SK-N-MC (cell line): Measurements from ENCODE around the gene RIPK3.
"Not testable (repeated sequence)": the region's sequence is repeated elsewhere in the genome, so short reads cannot be mapped to it uniquely, and the experiment has no call there.

Experiments
- DNase-seq: peaks from one replicate; pipeline ENCODE4 v3.0.0-alpha.2; 2011; ENCODE audit warnings: low read depth, low spot score
- H3K27ac ChIP-seq: fragments of 200-600 bp; sonication (generic); 2 replicates; pipeline ENCODE4 v1.5.1; 2016; ENCODE audit warnings: mixed run types
- H3K36me3 ChIP-seq: fragments of 200-600 bp; sonication (generic); 2 replicates; pipeline ENCODE4 v1.6.1; 2017; ENCODE audit warnings: antibody characterized with exemption, low read length, mixed read lengths; ENCODE audit not compliant: insufficient read depth
- H3K4me3 ChIP-seq: fragments of 200-600 bp; sonication (generic); 2 replicates; pipeline ENCODE4 v1.5.1; 2016
- H3K9ac ChIP-seq: fragments of 200-600 bp; sonication (generic); 2 replicates; pipeline ENCODE4 v1.8.0; 2017; ENCODE audit warnings: mixed run types, mixed read lengths; ENCODE audit not compliant: insufficient read length
- H3K9me3 ChIP-seq: fragments of 200-600 bp; sonication (generic); 2 replicates; pipeline ENCODE4 v1.6.1; 2017; ENCODE audit warnings: low read depth, mild to moderate bottlenecking, antibody characterized with exemption, low read length, moderate library complexity, mixed read lengths
- EZH2 ChIP-seq: fragments of 200-600 bp; sonication (generic); IDR thresholded peaks from one replicate; pipeline ENCODE4 v1.6.1; 2017; ENCODE audit warnings: antibody characterized with exemption
- FOXP2 ChIP-seq: optimal IDR thresholded peaks from 2 replicates; pipeline ENCODE3; 2011; ENCODE audit warnings: mild to moderate bottlenecking, moderate library complexity; ENCODE audit not compliant: insufficient read depth; ENCODE audit errors: extremely low read length, control extremely low read depth
- POLR2AphosphoS5 ChIP-seq: IDR thresholded peaks from 2 replicates; pipeline ENCODE4 v1.6.1; 2012; ENCODE audit warnings: mild to moderate bottlenecking, low read depth, low read length, borderline replicate concordance

The RIPK3 gene

DNA sequence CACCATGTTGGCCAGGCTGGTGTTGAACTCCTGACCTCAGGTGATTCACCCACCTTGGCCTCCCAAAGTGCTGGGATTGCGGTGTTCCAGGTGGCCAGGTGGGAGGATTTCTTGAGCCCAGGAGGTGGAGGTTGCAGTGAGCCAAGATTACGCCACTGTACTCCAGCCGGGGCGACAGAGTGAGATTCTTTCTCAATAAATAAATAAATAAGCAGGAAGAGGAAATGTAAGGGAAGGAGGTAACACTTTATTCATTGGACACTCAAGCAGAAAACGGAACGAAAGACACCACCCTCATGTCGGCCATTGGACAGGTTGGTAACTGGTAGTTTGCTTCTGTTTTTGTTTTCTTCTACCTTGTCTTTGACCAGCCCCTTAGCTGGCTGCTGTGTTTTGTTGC lies 15.2 kb upstream of the RIPK3 start:
- Histone ChIP-seq H3K4me3 (no peak overlapping the region), H3K27ac (no peak overlapping the region), H3K36me3 (no peaks in the 10 kb centered on the region), H3K9me3 (no peaks in the 10 kb centered on the region), H3K9ac (no peak overlapping the region)
- TF ChIP-seq POLR2AphosphoS5, result no peak
- TF ChIP-seq EZH2, result no peak
- no peak for TF ChIP-seq FOXP2
- no peak for DNase-seq

DNA sequence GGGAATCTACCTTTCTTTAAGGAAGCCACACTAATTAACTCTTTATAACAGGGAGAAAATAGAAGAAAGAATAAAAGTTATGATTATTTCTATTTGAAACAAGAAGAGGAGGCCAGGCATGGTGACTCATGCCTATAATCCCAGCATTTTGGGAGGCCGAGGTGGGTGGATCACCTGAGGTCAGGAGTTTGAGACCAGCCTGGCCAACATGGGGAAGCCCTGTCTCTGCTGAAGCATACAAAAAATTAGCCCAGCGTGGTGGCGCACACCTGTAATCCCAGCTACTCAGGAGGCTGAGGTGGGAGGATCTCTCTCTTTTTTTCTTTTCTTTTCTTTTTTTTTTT lies 14.7 kb upstream of the RIPK3 start:
- not testable (repeated sequence) for H3K4me3 ChIP-seq, H3K9me3 ChIP-seq, H3K36me3 ChIP-seq, DNase-seq
- Histone ChIP-seq H3K27ac (peak overlapping the region; percentile 84), H3K9ac (peak overlapping the region; percentile 55)

DNA sequence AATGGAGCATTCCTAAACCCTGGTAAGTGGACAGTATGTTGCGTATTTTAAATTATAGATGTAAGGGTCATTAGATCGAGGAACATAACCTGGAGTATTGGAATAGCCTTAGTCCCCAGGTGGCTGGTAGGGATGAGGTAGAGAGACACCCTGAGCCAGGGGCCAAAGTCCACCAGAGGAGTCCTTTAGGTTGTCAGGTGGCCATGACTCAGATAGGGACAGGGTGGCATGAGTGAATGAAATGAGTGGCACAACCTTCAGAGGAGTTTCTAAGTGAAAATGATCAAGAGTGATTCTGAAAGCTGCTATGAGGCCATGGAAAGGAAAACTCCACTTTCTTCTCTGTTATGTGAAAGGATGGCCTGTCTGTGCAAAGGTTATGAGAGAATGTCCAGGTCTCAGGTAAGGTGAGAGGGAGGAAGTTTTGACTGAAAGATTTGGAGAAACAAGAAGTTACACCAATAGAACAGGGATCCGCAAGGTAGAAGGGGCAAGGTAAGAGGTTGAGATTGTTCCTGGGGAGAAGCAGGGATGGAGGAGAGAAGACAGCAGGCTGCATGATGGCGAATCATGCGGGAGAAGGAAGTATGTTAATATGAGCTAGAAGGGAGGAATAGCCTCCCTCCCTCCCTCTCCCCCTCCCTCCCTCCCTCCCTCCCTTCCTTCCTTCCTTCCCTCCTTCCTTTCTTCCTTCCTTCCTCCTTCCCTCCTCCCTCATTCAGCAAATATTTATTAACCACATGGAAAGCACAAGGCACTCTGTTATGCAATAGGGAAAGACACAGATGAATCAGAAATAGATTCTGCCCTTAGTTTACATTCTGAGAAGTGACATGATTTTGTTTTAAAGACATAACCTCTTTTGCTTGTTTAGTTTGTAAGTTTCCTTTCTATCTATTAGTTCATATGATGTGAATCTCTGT lies 14.0 kb upstream of the RIPK3 start:
- peak; percentile 30 for DNase-seq
- TF ChIP-seq POLR2AphosphoS5 (no peak), EZH2 (no peak), FOXP2 (no peak)
- Histone ChIP-seq H3K27ac (peak overlapping the region; percentile 84), H3K9ac (peak overlapping the region; percentile 55), H3K9me3 (no peaks in the 10 kb centered on the region), H3K36me3 (no peaks in the 10 kb centered on the region), H3K4me3 (no peak overlapping the region)

DNA sequence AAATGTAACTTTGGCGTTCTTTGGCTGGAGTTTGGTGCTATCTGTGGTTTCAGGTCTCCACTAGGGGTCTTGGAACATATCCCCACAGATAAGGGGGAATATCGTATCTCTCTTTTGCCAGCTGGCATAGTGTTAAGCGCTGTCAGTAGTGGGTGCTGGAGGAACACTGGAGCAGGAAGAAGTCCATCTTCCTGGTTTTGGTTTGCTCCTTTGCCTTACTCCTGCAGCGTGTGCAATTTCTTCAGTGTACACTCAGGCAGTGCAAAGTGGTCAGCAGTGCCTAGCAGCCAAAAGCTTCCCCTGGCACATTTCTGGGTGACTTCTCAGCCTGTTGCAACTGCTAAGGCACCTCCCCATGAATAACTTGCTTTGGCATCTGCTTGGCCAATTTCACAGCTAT lies 11.7 kb upstream of the RIPK3 start:
- Histone ChIP-seq H3K36me3 (no peaks in the 10 kb centered on the region), H3K27ac (no peak overlapping the region), H3K9me3 (no peaks in the 10 kb centered on the region), H3K9ac (no peak overlapping the region), H3K4me3 (no peak overlapping the region)
- DNase-seq, result no peak
- no peak for TF ChIP-seq POLR2AphosphoS5
- TF ChIP-seq FOXP2, result no peak
- TF ChIP-seq EZH2, result no peak

DNA sequence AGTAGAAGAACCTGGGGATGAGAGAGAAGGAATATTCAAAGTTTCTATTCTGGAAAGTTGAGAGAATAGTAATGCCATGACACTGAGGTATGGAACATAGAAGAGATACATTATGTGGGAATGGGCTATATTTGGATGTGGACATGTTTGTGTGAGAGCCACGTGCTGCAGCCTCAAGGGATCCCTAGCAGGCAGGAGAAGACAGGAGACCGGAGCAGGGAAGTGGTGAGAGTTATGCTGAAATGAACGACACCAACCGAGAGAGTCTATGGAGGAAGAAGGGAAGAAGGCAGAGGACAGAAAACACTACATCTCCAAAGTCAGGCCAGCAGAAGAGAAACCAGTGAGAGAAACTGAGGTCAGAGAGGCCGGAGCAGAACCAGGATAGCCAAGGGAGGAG lies 10.0 kb upstream of the RIPK3 start:
- no peak for DNase-seq
- no peaks in the 10 kb centered on the region for H3K36me3 ChIP-seq
- no peak for TF ChIP-seq POLR2AphosphoS5
- H3K4me3 ChIP-seq, result no peak overlapping the region
- no peaks in the 10 kb centered on the region for H3K9me3 ChIP-seq
- H3K9ac ChIP-seq, result no peak overlapping the region
- no peak overlapping the region for H3K27ac ChIP-seq

DNA sequence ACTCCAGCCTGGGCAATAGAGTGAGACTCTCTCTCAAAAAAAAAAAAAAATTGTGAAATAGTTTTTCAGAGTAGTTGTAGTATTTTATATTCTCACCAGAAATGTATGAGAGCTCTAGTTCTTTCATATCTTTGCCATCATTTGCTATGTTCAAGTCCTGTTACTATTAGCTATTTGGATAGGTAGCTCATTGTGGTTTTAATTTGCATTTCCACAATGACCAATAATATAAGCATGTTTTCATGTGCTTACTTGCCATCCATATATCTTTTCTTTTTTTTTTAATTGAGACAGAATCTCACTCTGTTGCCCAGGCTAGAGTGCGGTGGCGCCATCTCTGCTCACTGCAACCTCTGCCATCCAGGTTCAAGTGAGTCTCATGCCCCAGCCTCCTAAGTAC lies 8.4 kb upstream of the RIPK3 start:
- DNase-seq, result no peak
- Histone ChIP-seq H3K36me3 (no peaks in the 10 kb centered on the region), H3K9ac (no peak overlapping the region), H3K4me3 (no peak overlapping the region), H3K27ac (no peak overlapping the region), H3K9me3 (no peaks in the 10 kb centered on the region)
- TF ChIP-seq EZH2 (no peak), FOXP2 (no peak), POLR2AphosphoS5 (no peak)

DNA sequence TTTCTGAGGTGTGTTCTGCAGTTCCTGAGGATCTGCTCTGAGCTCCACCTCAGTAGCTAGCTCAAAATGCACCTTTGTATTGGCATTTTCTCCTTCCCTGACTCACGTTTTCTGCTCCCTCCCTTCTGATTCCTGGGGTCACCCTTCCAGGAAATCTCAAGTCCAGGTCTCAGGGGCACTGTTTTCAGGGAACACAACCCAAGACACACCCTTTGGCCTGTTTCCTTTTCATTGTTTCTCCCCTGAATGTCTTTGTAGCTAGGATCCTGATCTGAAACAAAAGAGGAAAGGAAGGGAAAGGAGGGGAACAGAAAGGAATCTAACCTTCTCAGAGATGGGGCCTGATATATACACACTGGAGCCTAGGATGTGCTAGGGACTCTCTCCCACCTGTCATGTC lies 7.3 kb upstream of the RIPK3 start:
- H3K27ac ChIP-seq, result no peak overlapping the region
- TF ChIP-seq EZH2, result no peak
- no peak for TF ChIP-seq FOXP2
- no peak for TF ChIP-seq POLR2AphosphoS5
- no peak for DNase-seq
- H3K4me3 ChIP-seq, result no peak overlapping the region
- no peak overlapping the region for H3K9ac ChIP-seq
- H3K36me3 ChIP-seq, result no peaks in the 10 kb centered on the region
- H3K9me3 ChIP-seq, result no peaks in the 10 kb centered on the region

DNA sequence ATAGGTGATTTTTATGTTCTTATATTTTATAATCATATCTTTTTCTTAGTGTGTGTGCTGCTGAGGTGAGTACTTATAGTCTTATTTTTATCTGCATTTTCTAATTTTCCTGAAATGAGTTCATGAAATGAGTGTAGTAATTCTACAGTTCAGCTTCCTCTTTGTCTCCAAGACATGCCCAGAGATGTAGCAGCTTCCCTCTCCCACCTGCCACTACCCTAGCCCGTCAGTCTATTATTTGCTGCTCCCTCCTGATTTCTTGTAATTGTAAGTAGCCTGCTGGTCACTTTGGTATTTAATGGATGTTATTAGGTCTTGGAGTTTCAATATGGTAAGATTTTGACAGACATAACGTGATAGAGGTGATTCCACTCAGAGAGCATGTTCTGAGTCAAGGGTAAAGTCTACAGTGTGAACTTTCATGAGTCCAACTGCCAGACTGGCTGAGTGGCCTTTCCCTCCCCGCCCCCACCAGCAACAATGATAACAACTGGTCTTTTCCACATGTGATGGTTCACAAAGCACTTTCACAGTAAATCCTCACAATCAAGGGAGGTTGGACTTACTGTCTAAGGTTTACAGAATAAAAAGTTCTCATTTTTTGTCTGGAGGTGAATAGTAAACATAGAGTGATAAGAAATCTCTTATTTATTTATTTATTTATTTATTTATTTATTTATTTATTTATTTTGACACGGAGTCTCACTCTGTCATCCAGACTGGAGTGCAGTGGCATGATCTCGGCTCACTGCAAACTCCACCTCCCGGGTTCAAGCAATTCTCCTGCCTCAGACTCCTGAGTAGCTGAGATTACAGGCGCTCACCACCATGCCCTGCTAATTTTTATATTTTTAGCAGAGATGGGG lies 4.2 kb upstream of the RIPK3 start:
- H3K4me3 ChIP-seq, result no peak overlapping the region
- no peak overlapping the region for H3K9ac ChIP-seq
- no peak for DNase-seq
- no peak overlapping the region for H3K27ac ChIP-seq
- H3K9me3 ChIP-seq, result no peaks in the 10 kb centered on the region
- TF ChIP-seq POLR2AphosphoS5 (no peak), FOXP2 (no peak), EZH2 (no peak)
- no peaks in the 10 kb centered on the region for H3K36me3 ChIP-seq
